HG03103 (cell line): ENCODE data around the gene INSIG2.

Experiments used
- ATAC-seq: cut with Tn5 transposase; IDR thresholded peaks from one replicate; pipeline ENCODE4 v1.9.1; 2021; ENCODE audit warnings: low read depth; ENCODE audit not compliant: unreplicated experiment

INSIG2 gene

DNA sequence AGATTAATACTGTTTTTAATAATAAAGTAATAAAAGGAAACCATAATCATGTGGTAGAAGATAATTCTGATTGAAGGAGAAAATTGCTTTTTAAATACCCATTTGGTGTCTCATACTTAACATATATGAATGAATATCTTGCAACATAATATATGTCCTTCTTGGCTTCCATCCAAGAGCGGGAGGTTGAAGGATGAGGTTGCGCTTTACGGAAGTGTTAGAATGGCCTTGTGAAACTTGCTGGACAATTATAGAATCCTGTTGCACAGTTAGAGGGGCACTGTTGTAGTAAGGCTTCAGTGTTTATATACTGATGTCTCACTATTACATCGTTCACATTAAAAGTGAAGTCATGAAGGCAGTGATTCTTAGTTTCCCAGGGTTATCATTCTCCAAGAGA is 9.4 kb downstream of the INSIG2 start:
- ATAC-seq = no peak

- no peak for ATAC-seq
Observed at GRCh38 chr2:118098307-118099030, 10.2 kb downstream of the INSIG2 start.

GRCh38 chr2:118102433-118103082 is 14.3 kb downstream of the INSIG2 start:
- no peak for ATAC-seq

DNA sequence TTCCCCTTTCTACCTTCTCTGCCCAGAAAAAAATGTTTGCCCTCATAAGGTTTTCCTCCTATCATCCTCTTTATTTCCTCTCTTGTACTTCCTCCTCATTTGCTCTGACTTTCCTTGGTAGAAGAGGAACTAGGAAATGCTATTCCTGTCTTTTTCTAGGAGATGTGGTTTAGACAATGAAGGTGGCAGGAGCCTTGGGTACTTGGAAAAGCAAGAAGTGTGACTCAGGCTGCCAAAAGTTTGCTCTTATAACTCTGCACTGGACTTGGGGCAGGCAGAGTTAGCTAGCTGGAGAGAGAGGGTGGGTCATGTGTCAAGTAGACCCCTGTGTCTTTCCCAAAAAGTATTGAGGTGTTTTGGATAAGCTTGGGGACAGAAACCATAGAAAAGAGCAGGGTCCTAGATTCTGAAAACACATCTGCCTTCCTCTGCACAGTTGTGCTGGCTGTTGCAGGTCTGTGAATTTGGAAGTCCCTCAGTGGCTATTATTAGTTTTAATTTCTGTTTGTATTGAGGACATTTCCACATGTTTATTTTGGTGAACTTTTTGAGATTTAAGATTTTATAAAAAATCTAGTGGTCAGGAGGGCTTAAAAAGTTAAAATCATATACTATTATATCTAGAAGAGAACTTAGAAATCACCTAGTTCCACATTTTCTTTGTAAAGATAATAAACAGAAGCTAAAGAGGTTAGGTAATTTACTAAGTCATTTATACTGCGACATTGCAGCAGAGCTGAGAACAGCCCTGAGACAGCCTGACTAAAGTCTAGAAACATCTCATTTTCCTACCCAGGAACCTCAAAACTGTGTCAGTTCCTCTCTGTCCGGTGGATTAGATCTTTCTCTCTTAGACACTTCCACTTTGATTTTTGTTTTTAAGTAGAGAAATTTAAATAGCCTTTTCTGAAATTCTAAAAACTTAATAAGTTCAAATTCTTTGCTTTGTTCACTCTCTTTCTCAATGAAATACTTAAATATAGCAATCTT is 16.0 kb downstream of the INSIG2 start:
- peak; percentile 94 for ATAC-seq

DNA sequence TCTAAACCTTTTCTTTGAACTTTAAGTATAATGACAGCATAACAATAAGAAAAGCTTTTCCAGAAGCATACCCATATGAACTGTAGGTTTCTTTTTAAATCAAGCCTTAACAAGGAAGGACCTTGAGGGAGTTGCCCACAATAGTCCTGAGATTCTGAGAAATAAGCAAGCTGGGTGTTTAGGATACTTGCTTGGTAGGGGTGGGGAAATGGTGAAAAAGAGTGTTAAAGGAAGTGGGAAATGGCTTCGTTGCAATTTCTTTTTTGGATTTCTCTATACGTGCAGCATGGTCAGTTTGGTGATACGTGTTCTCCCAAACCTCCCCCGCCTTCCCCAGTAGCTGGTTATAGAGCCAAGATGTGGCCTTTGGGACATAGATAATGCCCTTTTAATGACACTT is 17.2 kb downstream of the INSIG2 start:
- ATAC-seq = no peak

DNA sequence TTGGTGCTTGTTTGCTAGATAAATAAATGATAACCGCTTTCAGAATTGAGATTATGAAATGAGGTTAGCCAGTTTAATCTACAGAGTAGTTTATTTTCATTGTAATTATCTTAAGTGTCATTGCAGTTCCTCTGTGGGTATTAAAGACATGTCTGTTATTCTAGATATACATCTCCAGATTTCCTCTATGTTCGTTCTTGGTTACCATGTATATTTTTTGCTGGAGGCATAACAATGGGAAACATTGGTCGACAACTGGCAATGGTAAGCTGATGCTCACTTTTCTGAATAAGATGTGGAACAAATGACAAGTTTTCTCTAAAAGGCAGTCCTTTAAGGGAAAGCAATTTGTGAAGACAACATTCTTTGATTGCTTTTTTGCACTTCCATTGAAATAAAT is 18.7 kb downstream of the INSIG2 start:
- no peak for ATAC-seq

- no peak for ATAC-seq
Observed at GRCh38 chr2:118110310-118110709, 22.0 kb downstream of the INSIG2 start.

DNA sequence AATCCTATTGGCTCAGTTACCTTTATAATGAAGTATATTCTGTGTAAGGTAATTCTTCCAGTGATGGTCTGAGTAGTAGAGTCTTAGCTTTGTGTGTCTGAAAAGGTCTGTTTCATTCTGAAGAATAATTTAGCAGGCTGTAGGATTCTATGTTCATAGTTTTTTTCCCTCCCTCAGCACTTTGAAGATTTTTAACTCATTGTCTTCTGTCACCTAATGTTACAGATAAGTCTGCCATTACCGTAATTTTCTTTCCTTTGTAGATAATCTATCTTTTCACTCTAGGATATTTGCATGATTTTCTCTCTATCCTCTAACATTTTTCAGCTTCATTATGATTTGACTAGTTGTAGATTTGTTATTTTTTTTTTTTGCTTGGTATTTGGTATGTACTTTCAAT is 22.7 kb downstream of the INSIG2 start:
- ATAC-seq = no peak

DNA sequence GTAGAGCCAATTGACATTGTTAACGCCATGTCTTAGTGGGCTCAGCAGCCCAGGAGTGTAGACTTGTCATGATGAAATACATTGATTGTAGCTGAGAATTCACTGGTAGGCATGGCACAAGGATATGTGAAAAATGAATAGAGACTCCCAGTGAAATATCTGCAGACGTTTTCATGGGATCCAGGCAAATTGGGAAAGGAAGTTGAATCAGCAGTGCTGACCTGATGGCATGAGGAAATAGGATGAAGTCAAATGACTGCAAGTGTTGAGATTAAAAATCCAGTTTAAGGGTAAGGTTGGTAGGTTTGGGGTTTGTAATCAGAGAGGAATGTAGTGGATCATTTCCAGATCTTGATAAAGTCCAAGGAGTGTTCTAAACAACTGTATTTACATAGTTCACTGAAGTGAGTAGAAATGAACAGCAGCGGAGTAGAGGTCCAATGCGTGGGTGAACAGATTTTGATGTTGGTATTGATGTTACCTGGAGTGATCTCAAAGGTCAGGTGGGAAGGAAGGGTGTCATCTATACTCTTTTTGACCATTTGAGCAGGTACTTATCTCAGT is 24.6 kb downstream of the INSIG2 start:
- ATAC-seq = no peak

GRCh38 chr2:118114863-118115262 is 26.6 kb downstream of the INSIG2 start:
- ATAC-seq = no peak

DNA sequence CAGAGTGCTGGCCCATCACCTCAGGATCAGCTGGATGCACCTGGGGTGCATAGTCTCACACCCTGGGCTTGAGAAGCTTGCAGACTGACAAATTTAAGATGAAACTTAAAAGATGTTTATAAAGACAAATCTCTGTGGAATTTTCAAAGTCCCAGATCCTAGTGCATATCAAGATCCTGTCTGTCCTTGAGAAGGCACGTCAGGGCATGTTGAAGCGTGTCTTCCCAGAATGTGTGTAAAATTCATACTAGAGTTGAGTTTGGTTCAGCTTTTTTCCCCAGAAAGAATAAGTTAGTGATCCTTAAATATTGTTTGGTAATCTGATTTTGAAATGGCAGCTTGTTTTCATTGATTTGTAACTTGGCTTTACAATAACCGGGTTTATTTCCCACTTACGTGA is 27.5 kb downstream of the INSIG2 start:
- ATAC-seq = no peak

DNA sequence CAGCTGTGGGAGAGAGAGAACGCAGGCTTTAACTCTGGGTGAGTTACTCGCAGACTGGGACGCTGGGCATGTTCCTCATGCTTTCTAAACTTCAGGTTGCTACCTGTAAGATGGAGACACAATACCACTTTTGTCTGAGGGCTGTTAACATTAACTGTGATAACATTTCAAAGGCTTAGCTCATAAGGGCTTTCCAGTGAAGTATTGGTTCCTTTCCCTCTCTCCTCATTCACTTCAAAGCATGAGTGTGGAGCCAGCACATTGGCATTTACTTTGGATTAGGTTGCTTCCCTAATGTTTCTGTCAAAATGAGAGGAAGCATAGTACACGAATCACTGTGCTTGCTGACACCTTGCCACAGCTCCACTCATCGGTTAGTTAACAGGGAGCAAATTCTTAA is 30.2 kb downstream of the INSIG2 start:
- no peak for ATAC-seq

- ATAC-seq = no peak
Observed at GRCh38 chr2:118119158-118119727, 31.0 kb downstream of the INSIG2 start.

- ATAC-seq = no peak
Observed at GRCh38 chr2:118119761-118120400, 31.6 kb downstream of the INSIG2 start.

GRCh38 chr2:118120401-118120780 is 32.1 kb downstream of the INSIG2 start:
- no peak for ATAC-seq

GRCh38 chr2:118121101-118121500 is 32.8 kb downstream of the INSIG2 start:
- ATAC-seq = no peak

DNA sequence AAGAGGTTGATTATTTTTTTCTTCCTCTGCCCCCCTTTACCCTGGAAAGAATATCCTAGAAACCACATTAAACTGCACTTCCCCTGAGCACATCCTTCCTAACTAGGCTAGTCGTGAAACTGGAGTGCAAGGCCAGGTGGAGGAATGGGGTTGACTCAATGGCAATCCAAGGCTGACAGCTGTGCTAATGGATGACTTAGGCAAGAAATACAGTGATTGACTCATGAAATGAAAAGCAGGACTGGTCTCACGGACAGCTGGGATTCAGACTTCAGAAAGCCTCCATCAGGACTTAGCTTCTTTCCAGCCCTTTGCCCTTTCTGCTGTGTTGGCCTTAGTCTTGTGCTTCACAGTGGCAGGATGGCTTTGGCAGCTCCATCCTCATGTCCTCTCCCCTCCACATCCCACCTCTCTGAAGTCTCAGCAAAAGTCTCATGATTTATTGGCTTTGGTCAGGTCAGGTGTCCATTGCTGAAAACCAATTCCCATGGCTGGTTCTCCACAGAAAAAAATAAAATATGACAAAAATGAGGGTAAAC is 33.8 kb downstream of the INSIG2 start:
- ATAC-seq = no peak

DNA sequence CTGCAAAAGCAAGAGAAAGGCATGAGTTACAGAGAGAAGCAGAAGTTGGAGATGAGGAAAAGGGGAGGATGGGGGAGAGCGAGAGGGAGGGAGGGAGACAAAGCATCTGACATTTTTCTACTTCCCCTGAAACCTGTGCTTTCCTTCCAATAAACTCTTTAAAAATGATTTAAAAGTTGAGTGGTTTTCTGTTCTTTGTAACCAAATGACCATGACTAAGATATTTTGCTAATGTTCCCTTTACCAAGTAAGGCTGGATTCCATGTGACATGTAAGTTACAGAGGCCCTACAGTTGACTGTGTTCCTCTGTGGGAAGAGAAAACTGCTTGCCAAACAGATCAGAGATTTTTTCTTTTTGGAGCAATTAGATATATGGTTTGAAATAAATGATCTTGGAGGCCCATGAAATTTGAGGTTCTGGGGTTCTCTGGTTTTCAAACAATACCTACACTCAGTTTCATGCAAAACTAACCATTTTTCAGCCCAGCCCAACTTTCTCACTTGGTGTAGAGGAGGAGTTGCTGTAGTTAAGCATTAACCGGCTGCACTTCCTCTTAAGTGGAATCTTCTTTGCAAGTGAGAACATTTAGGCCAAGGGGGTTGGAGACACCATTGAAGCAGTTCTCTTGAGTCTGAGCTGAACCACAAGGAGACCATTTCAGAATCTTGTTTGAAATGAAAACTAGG is 34.5 kb downstream of the INSIG2 start:
- peak; percentile 65 for ATAC-seq

GRCh38 chr2:118123561-118124232 is 35.4 kb downstream of the INSIG2 start:
- no peak for ATAC-seq
